Measurements from ENCODE around the gene F2. TPM values are rescaled to one million over a fixed set of nuclear protein-coding genes. Genes with fewer than 3 reads are reported as not detected.

Gene F2
- polyA plus RNA-seq, 1 experiment: not detected

- H3K4me3 ChIP-seq (ENCODE audit: low read depth, low read length): no peak overlapping the region
These were observed 26.3 kb downstream of the F2 start for GRCh38 chr11:46745328-46745727.

GRCh38 chr11:46745995-46746394 is 27.0 kb downstream of the F2 start:
- H3K27me3 ChIP-seq (ENCODE audit: control insufficient read depth, insufficient read depth, low read length): no peaks in the 10 kb centered on the region
- no peak overlapping the region for H3K27ac ChIP-seq (ENCODE audit: low read depth, low read length)
- ChIA-PET POLR2A (no interaction called here), CTCF (no interaction called here)
- no peak for TF ChIP-seq CTCF (IDR thresholded peaks at IDR 0.05; ENCODE audit: low read depth, low read length)
- no peak overlapping the region for H3K4me3 ChIP-seq (ENCODE audit: low read depth, low read length)
- no peaks in the 10 kb centered on the region for H3K9me3 ChIP-seq (ENCODE audit: control insufficient read depth, insufficient read depth, low read length)
- no peak for DNase-seq (ENCODE audit: low read depth, low spot score)

More at GRCh38 chr11:46745328-46745727, 26.3 kb downstream of the F2 start:
- CTCF ChIA-PET: no interaction called here
- no peak overlapping the region for H3K27ac ChIP-seq (ENCODE audit: low read depth, low read length)
- TF ChIP-seq CTCF (IDR thresholded peaks at IDR 0.05; ENCODE audit: low read depth, low read length): no peak
- no peak for DNase-seq (ENCODE audit: low read depth, low spot score)
- no peaks in the 10 kb centered on the region for H3K9me3 ChIP-seq (ENCODE audit: control insufficient read depth, insufficient read depth, low read length)
- H3K27me3 ChIP-seq (ENCODE audit: control insufficient read depth, insufficient read depth, low read length): no peaks in the 10 kb centered on the region
- POLR2A ChIA-PET: no interaction called here

GRCh38 chr11:46747150-46747549 is 28.1 kb downstream of the F2 start:
- DNase-seq (ENCODE audit: low read depth, low spot score): no peak
- TF ChIP-seq CTCF (IDR thresholded peaks at IDR 0.05; ENCODE audit: low read depth, low read length): no peak
- Histone ChIP-seq H3K27ac (ENCODE audit: low read depth, low read length) (no peak overlapping the region), H3K9me3 (ENCODE audit: control insufficient read depth, insufficient read depth, low read length) (no peaks in the 10 kb centered on the region), H3K4me3 (ENCODE audit: low read depth, low read length) (no peak overlapping the region), H3K27me3 (ENCODE audit: control insufficient read depth, insufficient read depth, low read length) (no peaks in the 10 kb centered on the region)
- POLR2A ChIA-PET: no interaction called here
- CTCF ChIA-PET: interaction anchor here (0.6 kb wide), 1 partner anchor 18 kb away, joined by 3 read pairs; no protein-coding TSS in a partner anchor

- CTCF ChIA-PET: no interaction called here
- no peak for DNase-seq (ENCODE audit: low read depth, low spot score)
- TF ChIP-seq CTCF (IDR thresholded peaks at IDR 0.05; ENCODE audit: low read depth, low read length): no peak
- Histone ChIP-seq H3K27ac (ENCODE audit: low read depth, low read length) (no peak overlapping the region), H3K9me3 (ENCODE audit: control insufficient read depth, insufficient read depth, low read length) (no peaks in the 10 kb centered on the region), H3K27me3 (ENCODE audit: control insufficient read depth, insufficient read depth, low read length) (no peaks in the 10 kb centered on the region), H3K4me3 (ENCODE audit: low read depth, low read length) (no peak overlapping the region)
- POLR2A ChIA-PET: no interaction called here
These were observed 36.9 kb downstream of the F2 start for GRCh38 chr11:46755962-46756361.

GRCh38 chr11:46759196-46759595 is 40.2 kb downstream of the F2 start:
- Histone ChIP-seq H3K27me3 (ENCODE audit: control insufficient read depth, insufficient read depth, low read length) (no peaks in the 10 kb centered on the region), H3K27ac (ENCODE audit: low read depth, low read length) (no peak overlapping the region), H3K4me3 (ENCODE audit: low read depth, low read length) (no peak overlapping the region), H3K9me3 (ENCODE audit: control insufficient read depth, insufficient read depth, low read length) (no peaks in the 10 kb centered on the region)
- ChIA-PET POLR2A (interaction anchor here (0.7 kb wide), 1 partner anchor 36 kb away, joined by 3 read pairs; no protein-coding TSS in a partner anchor), CTCF (no interaction called here)
- DNase-seq (ENCODE audit: low read depth, low spot score): no peak
- TF ChIP-seq CTCF (IDR thresholded peaks at IDR 0.05; ENCODE audit: low read depth, low read length): no peak
